Prostate gland (tissue), 2 donors: Measurements from ENCODE around the gene LRRC8E. TPM values are rescaled to one million over a fixed set of nuclear protein-coding genes. Genes with fewer than 3 reads are reported as not detected.
"Not testable (repeated sequence)": the region's sequence is repeated elsewhere in the genome, so short reads cannot be mapped to it uniquely, and the experiment has no call there.

Source experiments
- DNase-seq: peaks from one replicate; pipeline ENCODE4 v3.0.0-alpha.2; 2019; ENCODE audit warnings: low spot score
- H3K27ac ChIP-seq, 2 donors: fragments of 200-600 bp; sonication (generic); 2 replicates each; pipeline ENCODE4 v1.5.1; 2017 to 2019
- H3K27me3 ChIP-seq: fragments of 200-600 bp; sonication (generic); replicated peaks from 2 replicates; pipeline ENCODE4 v1.5.1; 2019; ENCODE audit not compliant: insufficient read depth
- H3K36me3 ChIP-seq, 2 donors: fragments of 200-600 bp; sonication (generic); 1 replicate in 1 of 2; 2 replicates in 1 of 2; pipeline versions ENCODE4 v1.5.1 to v1.8.1; 2017 to 2019
- H3K4me1 ChIP-seq: fragments of 200-600 bp; sonication (generic); replicated peaks from 2 replicates; pipeline ENCODE4 v1.5.1; 2019
- H3K4me3 ChIP-seq, 2 donors: fragments of 200-600 bp; sonication (generic); 2 replicates each; pipeline ENCODE4 v1.5.1; 2017 to 2019
- H3K9me3 ChIP-seq: fragments of 200-600 bp; sonication (generic); 2 replicates; pipeline ENCODE4 v1.5.1; 2017
- CTCF ChIP-seq, 4 experiments: fragments of 200-600 bp in 2 of 4; fragments of 450-650 bp in 2 of 4; sonication (generic) in 2 of 4; IDR thresholded peaks; 1 replicate in 3 of 4; 2 replicates in 1 of 4; pipeline ENCODE4 v1.5.1; 2016 to 2019; ENCODE audit warnings: antibody characterized with exemption in 4 of 4, mild to moderate bottlenecking in 2 of 4, moderate library complexity in 2 of 4
- POLR2A ChIP-seq: fragments of 450-650 bp; IDR thresholded peaks from one replicate; pipeline ENCODE4 v1.6.1; 2016; ENCODE audit warnings: antibody characterized with exemption, mild to moderate bottlenecking
- POLR2AphosphoS5 ChIP-seq: sonication (generic); formaldehyde crosslinking; IDR thresholded peaks from one replicate; pipeline ENCODE4 v1.6.1; 2017; ENCODE audit warnings: antibody characterized with exemption
- WGBS: methylation state at CpG from one replicate; pipeline ENCODE4 v1.1.5; 2018; 5-methylcytosine and 5-hydroxymethylcytosine counted together
- intact Hi-C: fragments of 100-400 bp; cut with DNase I; formaldehyde crosslinking; loops from one replicate; pipeline ENCODE4 v1.14.2; 2022
- total RNA-seq, 2 donors: library from RNA; depleted of rRNA; stranded (reverse); fragments of >200 nt; gene quantifications; one replicate each; pipeline ENCODE4 v1.1.0, GENCODE V29; 2016

LRRC8E gene
- total RNA-seq, 2 donors from 2014 or later, result 4.8 to 11.7 TPM

GRCh38 chr19:7928334-7928706 is 40.0 kb downstream of the LRRC8E start:
- intact Hi-C loops, result loop anchor here (5.0 kb wide), 1 partner anchor 396 kb away; no protein-coding TSS in a partner anchor
- WGBS, result 13% methylated on average over 9 of the region's 9 CpGs
- DNase-seq, result no peak
- no peak overlapping the region for H3K4me3 ChIP-seq
- H3K27ac ChIP-seq, result peak overlapping the region; percentile 90 to 92
- no peaks in the 10 kb centered on the region for H3K9me3 ChIP-seq
- TF ChIP-seq POLR2AphosphoS5, result no peak
- TF ChIP-seq CTCF (IDR thresholded peaks at IDR 0.05), result no peak
- TF ChIP-seq POLR2A, result no peak
- peaks cover 17% of the 10 kb centered on the region for H3K4me1 ChIP-seq
- H3K36me3 ChIP-seq, result peaks cover 12 to 19% of the 10 kb centered on the region in 2 donors
- H3K27me3 ChIP-seq, result no peaks in the 10 kb centered on the region

GRCh38 chr19:7928741-7929701 is 40.7 kb downstream of the LRRC8E start:
- Histone ChIP-seq H3K27me3 (no peaks in the 10 kb centered on the region), H3K36me3 (peaks cover 12 to 26% of the 10 kb centered on the region in 2 donors), H3K4me1 (peaks cover 17% of the 10 kb centered on the region), H3K27ac (peak overlapping the region; percentile 90 to 92), H3K4me3 (peak overlapping the region in 1 of 2 donors; percentile 14), H3K9me3 (no peaks in the 10 kb centered on the region)
- DNase-seq, result peak; percentile 68
- WGBS, result 17% methylated on average over 24 of the region's 24 CpGs
- intact Hi-C loops, result loop anchor here (5.0 kb wide), 1 partner anchor 397 kb away; no protein-coding TSS in a partner anchor
- TF ChIP-seq CTCF (IDR thresholded peaks at IDR 0.05) (peak in 2 of 4 experiments; percentile 39 to 64), POLR2A (no peak), POLR2AphosphoS5 (peak; percentile 73)

- WGBS, result 78% methylated on average over 11 of the region's 11 CpGs
- intact Hi-C loops, H3K9me3 ChIP-seq, DNase-seq, H3K4me3 ChIP-seq, H3K27me3 ChIP-seq: not testable (repeated sequence)
- H3K36me3 ChIP-seq, result peaks cover 12 to 35% of the 10 kb centered on the region in 2 donors
- peak overlapping the region; percentile 90 to 92 for H3K27ac ChIP-seq
- peaks cover 17% of the 10 kb centered on the region for H3K4me1 ChIP-seq
These were observed 41.7 kb downstream of the LRRC8E start for GRCh38 chr19:7930030-7930429.

GRCh38 chr19:7930765-7931164 is 42.5 kb downstream of the LRRC8E start:
- WGBS, result 78% methylated on average over 7 of the region's 7 CpGs
- no peak for TF ChIP-seq POLR2A
- TF ChIP-seq POLR2AphosphoS5, result no peak
- no peak for TF ChIP-seq CTCF (IDR thresholded peaks at IDR 0.05)
- Histone ChIP-seq H3K36me3 (peaks cover 12 to 35% of the 10 kb centered on the region in 2 donors), H3K27me3 (no peaks in the 10 kb centered on the region), H3K4me1 (peaks cover 17% of the 10 kb centered on the region), H3K9me3 (no peaks in the 10 kb centered on the region), H3K4me3 (no peak overlapping the region), H3K27ac (peak overlapping the region; percentile 90 to 92)
- DNase-seq, result no peak
- intact Hi-C loops, result no loop called here

- TF ChIP-seq CTCF (IDR thresholded peaks at IDR 0.05), result no peak
- TF ChIP-seq POLR2A, result no peak
- TF ChIP-seq POLR2AphosphoS5, result no peak
- intact Hi-C loops, result no loop called here
- peak overlapping the region; percentile 90 to 92 for H3K27ac ChIP-seq
- H3K4me1 ChIP-seq, result peaks cover 17% of the 10 kb centered on the region
- H3K9me3 ChIP-seq, result no peaks in the 10 kb centered on the region
- 88% methylated on average over 36 of the region's 36 CpGs for WGBS
- no peak for DNase-seq
- H3K4me3 ChIP-seq, result no peak overlapping the region
- peaks cover 12 to 39% of the 10 kb centered on the region in 2 donors for H3K36me3 ChIP-seq
- no peaks in the 10 kb centered on the region for H3K27me3 ChIP-seq
These were observed 43.1 kb downstream of the LRRC8E start for GRCh38 chr19:7931221-7932061.
